Left lung (tissue), 14 donors: ENCODE data around the gene CCR7. TPM values are rescaled to one million over a fixed set of nuclear protein-coding genes. Genes with fewer than 3 reads are reported as not detected.

Source experiments
- ATAC-seq: fragments of 200-7000 bp; cut with Tn5 transposase; one replicate; pipeline ENCODE4 v1.9.1; 2020; ENCODE audit warnings: moderate library complexity
- DNase-seq, 4 donors: peaks; one replicate each; pipeline ENCODE4 v3.0.0-alpha.2; 2013 to 2020
- H3K27ac ChIP-seq, 2 donors: fragments of 200-600 bp; sonication (generic) in 1 of 2; one replicate each; pipeline versions ENCODE4 v1.5.0 to v1.8.0; 2020 to 2021
- H3K27me3 ChIP-seq, 2 donors: fragments of 200-600 bp; sonication (generic) in 1 of 2; one replicate each; pipeline versions ENCODE4 v1.5.0 to v1.8.0; 2020 to 2021
- H3K36me3 ChIP-seq, 2 donors: fragments of 200-600 bp; sonication (generic) in 1 of 2; one replicate each; pipeline versions ENCODE4 v1.5.0 to v1.8.0; 2020 to 2021
- H3K4me1 ChIP-seq, 2 donors: fragments of 200-600 bp; one replicate each; pipeline ENCODE4 v1.8.0; 2021
- H3K4me3 ChIP-seq, 2 donors: fragments of 200-600 bp; sonication (generic) in 1 of 2; one replicate each; pipeline versions ENCODE4 v1.5.0 to v1.8.0; 2020 to 2021; ENCODE audit warnings: mild to moderate bottlenecking in 1 of 2
- H3K9me3 ChIP-seq, 2 donors: fragments of 200-600 bp; sonication (generic) in 1 of 2; one replicate each; pipeline versions ENCODE4 v1.5.0 to v1.8.0; 2020 to 2021
- CTCF ChIP-seq, 2 donors: fragments of 200-600 bp; sonication (generic) in 1 of 2; IDR thresholded peaks; one replicate each; pipeline versions ENCODE4 v1.5.0 to v1.8.0; 2021; ENCODE audit warnings: antibody characterized with exemption in 2 of 2
- intact Hi-C, 2 donors: fragments of 100-400 bp; cut with DNase I; formaldehyde crosslinking; loops; one replicate each; pipeline versions ENCODE4 v1.11.2 to v1.14.2; 2022
- long read RNA-seq, 12 donors: library from polyadenylated mRNA in 2 of 12; unstranded in 2 of 12; transcript quantifications; one replicate each; pipeline ENCODE4 v2.0.0 and lab custom pipeline, GENCODE V29; 2019 to 2026
- polyA plus RNA-seq, 6 donors: library from polyadenylated mRNA; unstranded; fragments of 120-200 nt; gene quantifications; one replicate each; pipeline ENCODE4 v1.2.1, GENCODE V29; 2013; ENCODE audit not compliant: insufficient read length in 6 of 6
- total RNA-seq, 2 donors: library from RNA; stranded (reverse); fragmentation: NEBNext Ultra II Directional; extraction: Animal tissue kit (Norgen Biotek cat#: 25700); gene quantifications; one replicate each; pipeline ENCODE4 v1.2.1, GENCODE V29; 2021
- donor health status: DM: no; HTN: yes; CAD: no.
- donor health status: DM: no; HTN: no; CAD: no.

CCR7 gene
- total RNA-seq, result 1 to 10 TPM in 1 of 2 donors, under 1 TPM in 1; 0.35 to 1.6 TPM
- 1 to 10 TPM in 2 of 6 donors, under 1 TPM in 4; 0.48 to 1.3 (median 0.79) TPM for polyA plus RNA-seq
- long read RNA-seq, donor 1, partial matches to known transcripts, result 0 of 1 reads
- long read RNA-seq, donor 1, other reads (novel, unspliced or antisense), result 0 of 1 reads
- long read RNA-seq, donor 2, result 0 reads
- long read RNA-seq, donor 3, result 0 reads
- long read RNA-seq, donor 4, result 0 reads
- long read RNA-seq, donor 5, result 0 reads
- long read RNA-seq, donor 6, result 0 reads
- long read RNA-seq, donor 7, result 0 reads
- long read RNA-seq, donor 8, result 0 reads
- long read RNA-seq, donor 9, result 0 reads
- long read RNA-seq, donor 10, partial matches to known transcripts, result 0 of 3 reads
- long read RNA-seq, donor 10, other reads (novel, unspliced or antisense), result 2 of 3 reads
- long read RNA-seq, donor 11, result 0 reads
- long read RNA-seq, donor 12, result 0 reads

- Histone ChIP-seq H3K27ac (no peak within 1 kb of the TSS), H3K4me1 (peaks cover 5 to 7% of the 10 kb centered on the region in 2 donors), H3K36me3 (no peaks in the 10 kb centered on the region), H3K4me3 (no peak within 1 kb of the TSS), H3K27me3 (peaks cover 0 to 6% of the 10 kb centered on the region in 2 donors), H3K9me3 (no peaks in the 10 kb centered on the region)
- TF ChIP-seq CTCF (IDR thresholded peaks at IDR 0.05), result no peak
- ATAC-seq (no peak), DNase-seq (no peak)
- intact Hi-C loops, result no loop called here
Measured at GRCh38 chr17:40564883-40565768, at the start of gene CCR7. Gene CCR7 (minus strand): TSS chr17:40565472. CDS start chr17:40565409, 63 bp downstream.

- no peak overlapping the region for H3K4me3 ChIP-seq
- H3K9me3 ChIP-seq, result no peaks in the 10 kb centered on the region
- TF ChIP-seq CTCF (IDR thresholded peaks at IDR 0.05), result no peak
- intact Hi-C loops, result loop anchor here in 1 of 2 donors (5.0 kb wide), 1 partner anchor 178 kb away; no protein-coding TSS in a partner anchor
- DNase-seq (no peak), ATAC-seq (no peak)
- H3K36me3 ChIP-seq, result no peaks in the 10 kb centered on the region
- H3K4me1 ChIP-seq, result peaks cover 0 to 18% of the 10 kb centered on the region in 2 donors
- H3K27ac ChIP-seq, result no peak overlapping the region
- H3K27me3 ChIP-seq, result no peaks in the 10 kb centered on the region
Measured at GRCh38 chr17:40614431-40615067, 49.3 kb upstream of the CCR7 start.

GRCh38 chr17:40613467-40614154 is 48.3 kb upstream of the CCR7 start:
- ATAC-seq (no peak), DNase-seq (no peak)
- H3K9me3 ChIP-seq, result no peaks in the 10 kb centered on the region
- peaks cover 0 to 17% of the 10 kb centered on the region in 2 donors for H3K4me1 ChIP-seq
- H3K27ac ChIP-seq, result no peak overlapping the region
- intact Hi-C loops, result no loop called here
- no peaks in the 10 kb centered on the region for H3K27me3 ChIP-seq
- H3K4me3 ChIP-seq, result no peak overlapping the region
- TF ChIP-seq CTCF (IDR thresholded peaks at IDR 0.05), result no peak
- no peaks in the 10 kb centered on the region for H3K36me3 ChIP-seq

GRCh38 chr17:40612599-40613244 is 47.5 kb upstream of the CCR7 start:
- Histone ChIP-seq H3K36me3 (no peaks in the 10 kb centered on the region), H3K4me1 (peaks cover 0 to 18% of the 10 kb centered on the region in 2 donors), H3K27ac (no peak overlapping the region), H3K9me3 (no peaks in the 10 kb centered on the region), H3K4me3 (no peak overlapping the region), H3K27me3 (no peaks in the 10 kb centered on the region)
- intact Hi-C loops, result no loop called here
- peak; percentile 6 for ATAC-seq
- TF ChIP-seq CTCF (IDR thresholded peaks at IDR 0.05), result no peak
- no peak for DNase-seq
